PC-3 (cell line): ENCODE measurements around the gene BAAT. TPM values are rescaled to one million over a fixed set of nuclear protein-coding genes. Genes with fewer than 3 reads are reported as not detected.
A peak's percentile ranks its signal among the peaks of the same experiment; 100 is the strongest.

Experiments
- ATAC-seq: fragments of 200-7000 bp; cut with Tn5 transposase; 2 replicates; pipeline ENCODE4 v1.9.1; 2020; ENCODE audit warnings: mild to moderate bottlenecking, moderate library complexity
- BruUV-seq: library from RNA; stranded (reverse); fragments of 400-500 nt; replicated peaks from 2 replicates; lab custom pipeline; 2021; lab: Mats Ljungman, UMichigan
- CTCF ChIA-PET: fragments of 300-600 bp; sonication (Branson Sonifier 250); formaldehyde crosslinking; loops from one replicate; lab custom pipeline; 2022; ENCODE audit warnings: antibody characterized with exemption; lab: Charles Lee
- POLR2A ChIA-PET: fragments of 300-600 bp; sonication (Branson Sonifier 250); formaldehyde crosslinking; loops from one replicate; lab custom pipeline; 2022; ENCODE audit warnings: antibody characterized with exemption; ENCODE audit not compliant: unreplicated experiment; lab: Charles Lee
- DNase-seq: peaks from one replicate; pipeline ENCODE4 v3.0.0-alpha.2; 2015
- H2AFZ ChIP-seq: fragments of 300-600 bp; sonication (generic); 2 replicates; pipeline ENCODE4 v1.6.0; 2016; ENCODE audit warnings: antibody characterized with exemption, low read length
- H3F3A ChIP-seq: fragments of 300-600 bp; sonication (generic); one replicate; pipeline ENCODE4 v1.6.0; 2017; ENCODE audit warnings: antibody characterized with exemption, low read length, control low read depth, mild to moderate bottlenecking; ENCODE audit not compliant: unreplicated experiment
- H3K27ac ChIP-seq: fragments of 300-600 bp; sonication (generic); 2 replicates; pipeline ENCODE4 v1.5.1; 2016; ENCODE audit warnings: mild to moderate bottlenecking, low read length
- H3K27me3 ChIP-seq: fragments of 300-600 bp; sonication (generic); 2 replicates; pipeline ENCODE4 v1.6.1; 2016; ENCODE audit warnings: low read length, mixed read lengths
- H3K36me3 ChIP-seq: fragments of 300-600 bp; sonication (generic); 2 replicates; pipeline ENCODE4 v1.6.1; 2016; ENCODE audit warnings: low read depth, mixed run types, low read length, mixed read lengths
- H3K4me1 ChIP-seq: fragments of 300-600 bp; sonication (generic); 2 replicates; pipeline ENCODE4 v1.5.1; 2016; ENCODE audit warnings: low read length; ENCODE audit not compliant: insufficient read depth
- H3K4me2 ChIP-seq: fragments of 300-600 bp; sonication (generic); 2 replicates; pipeline ENCODE4 v1.6.0; 2016; ENCODE audit warnings: low read length
- H3K4me3 ChIP-seq: fragments of 300-600 bp; sonication (generic); 2 replicates; pipeline ENCODE4 v1.5.1; 2016; ENCODE audit warnings: mild to moderate bottlenecking, low read length, mixed read lengths
- H3K79me2 ChIP-seq: fragments of 300-600 bp; sonication (generic); 2 replicates; pipeline ENCODE4 v1.6.1; 2017; ENCODE audit warnings: low read length, mixed read lengths
- H3K9ac ChIP-seq: fragments of 300-600 bp; sonication (generic); 2 replicates; pipeline ENCODE4 v1.6.0; 2016; ENCODE audit warnings: mild to moderate bottlenecking, low read length
- H3K9me2 ChIP-seq: fragments of 300-600 bp; sonication (generic); replicated peaks from 2 replicates; pipeline ENCODE4 v1.6.1; 2016; ENCODE audit warnings: mixed run types, low read length, mixed read lengths
- H3K9me3 ChIP-seq: fragments of 300-600 bp; sonication (generic); 2 replicates; pipeline ENCODE4 v1.6.1; 2016; ENCODE audit warnings: low read length, mixed read lengths
- H4K20me1 ChIP-seq: fragments of 300-600 bp; sonication (generic); 2 replicates; pipeline ENCODE4 v1.6.1; 2016; ENCODE audit warnings: low read length, mixed read lengths
- CTCF ChIP-seq: fragments of 300-600 bp; sonication (generic); conservative IDR thresholded peaks from 2 replicates; pipeline ENCODE4 v1.5.1; 2017; ENCODE audit warnings: antibody characterized with exemption, low read depth, mild to moderate bottlenecking, low read length
- EZH2 ChIP-seq: fragments of 300-600 bp; sonication (generic); IDR thresholded peaks from one replicate; pipeline ENCODE4 v1.6.1; 2017; ENCODE audit warnings: antibody characterized with exemption, mild to moderate bottlenecking, low read length; ENCODE audit not compliant: unreplicated experiment
- EZH2phosphoT487 ChIP-seq: fragments of 300-600 bp; sonication (generic); IDR thresholded peaks from 2 replicates; pipeline ENCODE4 v1.6.1; 2018; ENCODE audit warnings: mild to moderate bottlenecking, antibody characterized with exemption, low read length, borderline replicate concordance
- intact Hi-C: fragments of 100-400 bp; cut with micrococcal nuclease; formaldehyde crosslinking; loops from 2 replicates; pipeline ENCODE4 v1.9.0; 2023
- total RNA-seq: library from RNA; depleted of rRNA; stranded (reverse); fragments of >200 nt; gene quantifications from 2 replicates; pipeline ENCODE4 v1.2.3, GENCODE V29; 2014

BAAT gene
- total RNA-seq, 1 experiment from 2014 or later: 0.07 TPM

- ATAC-seq (no peak), DNase-seq (no peak)
- Histone ChIP-seq H3K9ac (no peak overlapping the region), H3K9me3 (no peaks in the 10 kb centered on the region), H3K4me1 (no peaks in the 10 kb centered on the region), H3K9me2 (no peaks in the 10 kb centered on the region), H3K27ac (no peak overlapping the region), H4K20me1 (no peaks in the 10 kb centered on the region), H3K4me3 (no peak overlapping the region), H3K79me2 (no peaks in the 10 kb centered on the region), H3K27me3 (no peaks in the 10 kb centered on the region), H3K36me3 (no peaks in the 10 kb centered on the region), H3F3A (no peaks in the 10 kb centered on the region), H3K4me2 (no peak overlapping the region), H2AFZ (no peak overlapping the region)
- ChIA-PET POLR2A (no interaction called here), CTCF (no interaction called here)
- TF ChIP-seq EZH2 (no peak), EZH2phosphoT487 (no peak), CTCF (no peak)
- BruUV-seq: no TSS peak
- intact Hi-C loops: no loop called here
Measured at GRCh38 chr9:101367323-101367722, 17.5 kb downstream of the BAAT start.

GRCh38 chr9:101366038-101366756, 18.6 kb downstream of the BAAT start:
- no peaks in the 10 kb centered on the region for H3F3A ChIP-seq
- no peak overlapping the region for H3K9ac ChIP-seq
- H3K4me2 ChIP-seq: no peak overlapping the region
- H3K79me2 ChIP-seq: no peaks in the 10 kb centered on the region
- POLR2A ChIA-PET: no interaction called here
- TF ChIP-seq EZH2 (no peak), CTCF (no peak), EZH2phosphoT487 (no peak)
- intact Hi-C loops: no loop called here
- H3K9me2 ChIP-seq: no peaks in the 10 kb centered on the region
- H3K36me3 ChIP-seq: no peaks in the 10 kb centered on the region
- H3K27me3 ChIP-seq: no peaks in the 10 kb centered on the region
- no peak for DNase-seq
- no peak overlapping the region for H2AFZ ChIP-seq
- CTCF ChIA-PET: no interaction called here
- H3K4me1 ChIP-seq: no peaks in the 10 kb centered on the region
- no peaks in the 10 kb centered on the region for H3K9me3 ChIP-seq
- ATAC-seq: peak; percentile 62
- no peak overlapping the region for H3K27ac ChIP-seq
- H4K20me1 ChIP-seq: no peaks in the 10 kb centered on the region
- BruUV-seq: no TSS peak
- H3K4me3 ChIP-seq: no peak overlapping the region

GRCh38 chr9:101365181-101365580, 19.6 kb downstream of the BAAT start:
- no peak overlapping the region for H3K9ac ChIP-seq
- no peak for ATAC-seq
- H3K9me2 ChIP-seq: no peaks in the 10 kb centered on the region
- H3K27me3 ChIP-seq: no peaks in the 10 kb centered on the region
- DNase-seq: no peak
- H3K4me1 ChIP-seq: no peaks in the 10 kb centered on the region
- no peaks in the 10 kb centered on the region for H3K79me2 ChIP-seq
- no peaks in the 10 kb centered on the region for H4K20me1 ChIP-seq
- H3K4me3 ChIP-seq: no peak overlapping the region
- no peak overlapping the region for H3K4me2 ChIP-seq
- no peak for TF ChIP-seq EZH2
- no peak for TF ChIP-seq CTCF
- no peak for TF ChIP-seq EZH2phosphoT487
- ChIA-PET POLR2A (no interaction called here), CTCF (no interaction called here)
- intact Hi-C loops: no loop called here
- H3K36me3 ChIP-seq: no peaks in the 10 kb centered on the region
- H3K27ac ChIP-seq: no peak overlapping the region
- H2AFZ ChIP-seq: no peak overlapping the region
- no peaks in the 10 kb centered on the region for H3F3A ChIP-seq
- BruUV-seq: no TSS peak
- no peaks in the 10 kb centered on the region for H3K9me3 ChIP-seq
